HG03108 (cell line): Measurements from ENCODE around the gene FFAR3.

Experiments
- ATAC-seq: cut with Tn5 transposase; IDR thresholded peaks from one replicate; pipeline ENCODE4 v1.9.1; 2021; ENCODE audit warnings: moderate library complexity; ENCODE audit not compliant: unreplicated experiment

FFAR3 gene

DNA sequence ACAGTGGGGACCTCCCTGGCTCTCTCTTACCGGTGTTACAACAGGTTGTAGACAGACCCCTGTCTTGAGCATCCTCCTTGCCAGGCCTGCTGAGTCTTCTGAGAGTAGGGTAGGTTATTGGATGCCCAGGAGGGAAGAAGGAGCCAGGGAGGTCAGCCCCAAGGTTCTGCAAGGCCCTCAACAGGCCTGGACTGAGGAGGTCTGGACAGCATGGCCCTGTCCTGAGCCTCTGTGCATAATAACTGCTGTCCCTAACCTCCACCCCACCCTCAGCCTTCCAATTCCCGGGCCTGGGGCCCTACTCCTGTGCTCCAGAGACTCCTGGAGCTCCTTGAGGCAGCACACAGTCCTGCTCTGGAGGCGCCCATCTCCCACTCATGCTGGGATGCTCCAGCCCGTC lies 28.9 kb upstream of the FFAR3 start:
- ATAC-seq: no peak

DNA sequence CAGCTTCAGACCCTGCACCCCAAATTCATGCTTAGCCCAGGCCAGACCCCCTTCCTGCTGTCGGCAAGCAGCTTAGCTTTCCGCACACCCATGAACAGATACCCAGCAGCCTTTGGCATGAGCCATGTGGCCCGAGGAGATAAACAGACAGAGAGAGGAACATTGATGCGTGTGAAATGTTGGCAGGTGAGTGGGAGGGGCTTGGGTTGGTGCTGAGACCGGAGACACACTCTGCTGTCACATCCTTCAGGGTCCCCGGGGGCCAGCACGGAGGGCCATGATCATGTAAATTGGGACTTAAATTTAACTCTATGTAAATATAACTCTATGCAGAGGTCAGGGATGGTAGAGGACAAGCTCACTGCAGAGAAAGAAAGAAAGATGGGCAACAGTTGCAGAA lies 27.8 kb upstream of the FFAR3 start:
- peak; percentile 55 for ATAC-seq

DNA sequence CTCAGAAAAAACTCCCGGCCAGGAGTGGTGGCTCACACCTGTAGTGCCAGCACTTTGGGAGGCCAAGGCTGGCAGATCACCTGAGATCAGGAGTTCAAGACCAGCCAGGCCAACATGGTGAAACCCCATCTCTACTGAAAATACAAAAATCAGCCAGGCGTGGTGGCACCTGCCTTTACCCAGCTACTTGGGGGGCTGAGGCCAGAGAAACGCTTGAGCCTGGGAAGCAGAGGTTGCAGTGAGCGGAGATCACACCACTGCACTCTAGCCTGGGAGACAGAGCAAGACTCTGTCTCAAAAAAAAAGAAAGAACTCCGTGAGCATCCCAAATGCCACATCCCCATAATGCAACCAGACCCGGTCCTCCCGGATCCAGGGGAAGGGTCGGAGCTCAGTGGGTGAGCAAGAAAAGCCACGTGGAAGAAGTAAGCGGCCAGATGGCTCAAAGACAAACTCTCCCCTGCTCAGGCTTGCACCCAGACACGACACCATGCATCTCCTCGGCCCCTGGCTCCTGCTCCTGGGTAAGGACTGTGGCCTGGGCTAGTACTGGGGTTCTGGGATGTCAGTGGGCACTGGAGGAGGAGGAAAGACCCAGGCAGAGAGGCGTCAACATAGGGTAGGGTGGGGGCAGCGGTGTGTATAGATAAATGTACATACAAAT lies 26.6 kb upstream of the FFAR3 start:
- ATAC-seq: no peak

DNA sequence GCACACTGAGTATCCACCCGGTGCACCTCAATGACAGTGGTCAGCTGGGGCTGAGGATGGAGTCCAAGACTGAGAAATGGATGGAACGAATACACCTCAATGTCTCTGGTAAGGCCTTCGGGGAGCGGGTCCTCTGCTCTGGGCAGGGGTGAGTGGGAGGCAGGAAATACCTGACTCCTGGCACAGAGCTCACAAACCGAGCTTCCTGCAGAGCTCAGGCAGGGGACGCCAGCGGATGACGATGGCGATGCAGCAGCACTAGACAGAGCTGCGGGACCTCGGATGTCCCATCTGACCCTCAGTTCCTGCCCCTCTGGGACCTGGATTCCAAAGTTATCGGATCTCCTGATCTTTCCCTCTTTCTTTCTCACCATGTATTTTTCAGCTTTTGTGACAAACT lies 25.4 kb upstream of the FFAR3 start:
- ATAC-seq: peak; percentile 31

DNA sequence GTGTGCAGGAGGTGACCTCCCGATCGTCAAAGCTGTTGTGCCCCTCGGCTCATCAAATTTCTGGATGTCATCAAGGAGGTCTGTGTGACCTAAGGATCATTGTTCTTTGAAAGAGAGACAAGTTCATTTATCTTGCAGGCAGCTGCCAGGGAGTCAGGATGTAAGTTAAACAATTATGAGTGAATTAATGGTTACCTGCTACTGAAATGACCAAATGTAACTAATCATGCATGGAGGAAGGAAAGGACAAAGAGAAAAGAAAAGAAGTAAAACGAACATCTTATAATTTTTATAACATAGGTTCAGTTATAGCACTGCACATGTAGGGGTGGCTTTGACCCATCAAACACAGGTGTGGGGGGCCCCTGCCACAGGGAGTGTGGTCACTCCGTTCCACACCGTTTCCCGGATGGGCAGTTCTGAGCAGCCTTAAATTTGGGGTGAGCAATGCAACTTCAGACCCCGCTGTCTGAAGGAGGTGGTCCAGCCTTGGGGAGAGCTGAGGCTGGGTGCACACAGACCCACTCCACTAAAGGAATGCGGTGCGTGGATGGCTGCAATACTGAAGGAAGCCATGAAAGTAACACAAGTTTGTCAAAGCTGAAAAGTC lies 24.0 kb upstream of the FFAR3 start:
- ATAC-seq: no peak

DNA sequence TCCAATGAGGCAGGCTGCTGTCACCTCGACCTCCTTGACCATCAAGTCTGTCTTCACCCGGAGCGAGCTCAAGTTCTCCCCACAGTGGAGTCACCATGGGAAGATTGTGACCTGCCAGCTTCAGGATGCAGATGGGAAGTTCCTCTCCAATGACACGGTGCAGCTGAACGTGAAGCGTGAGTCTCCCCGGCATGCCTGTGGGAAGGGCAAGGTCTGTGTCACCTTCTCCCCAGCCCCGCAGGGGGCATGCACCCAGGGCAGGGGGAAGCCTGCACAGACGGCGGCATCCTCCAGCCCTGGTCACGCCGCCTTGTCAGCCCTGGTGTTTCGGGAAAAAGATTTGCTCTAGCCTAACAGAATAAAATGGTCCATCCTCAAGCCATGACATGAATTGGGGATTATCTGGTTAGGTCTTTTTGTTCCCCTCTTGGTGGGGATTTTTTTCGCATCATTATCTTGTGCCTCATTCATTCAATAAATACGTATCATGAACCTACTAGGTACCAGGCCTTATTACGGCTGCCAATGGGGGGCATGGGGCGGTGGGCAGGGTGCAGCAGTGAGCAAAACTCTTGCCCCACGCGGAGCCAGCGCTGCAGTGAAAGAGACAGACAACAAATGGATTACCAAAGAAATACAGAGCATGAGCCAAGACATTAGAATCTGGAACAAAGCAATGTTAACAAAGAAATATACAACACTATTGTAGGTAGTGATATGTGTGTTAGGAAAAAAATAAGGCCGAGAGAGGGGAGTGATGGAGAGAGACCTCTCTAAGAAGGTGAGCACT lies 21.9 kb upstream of the FFAR3 start:
- no peak for ATAC-seq

DNA sequence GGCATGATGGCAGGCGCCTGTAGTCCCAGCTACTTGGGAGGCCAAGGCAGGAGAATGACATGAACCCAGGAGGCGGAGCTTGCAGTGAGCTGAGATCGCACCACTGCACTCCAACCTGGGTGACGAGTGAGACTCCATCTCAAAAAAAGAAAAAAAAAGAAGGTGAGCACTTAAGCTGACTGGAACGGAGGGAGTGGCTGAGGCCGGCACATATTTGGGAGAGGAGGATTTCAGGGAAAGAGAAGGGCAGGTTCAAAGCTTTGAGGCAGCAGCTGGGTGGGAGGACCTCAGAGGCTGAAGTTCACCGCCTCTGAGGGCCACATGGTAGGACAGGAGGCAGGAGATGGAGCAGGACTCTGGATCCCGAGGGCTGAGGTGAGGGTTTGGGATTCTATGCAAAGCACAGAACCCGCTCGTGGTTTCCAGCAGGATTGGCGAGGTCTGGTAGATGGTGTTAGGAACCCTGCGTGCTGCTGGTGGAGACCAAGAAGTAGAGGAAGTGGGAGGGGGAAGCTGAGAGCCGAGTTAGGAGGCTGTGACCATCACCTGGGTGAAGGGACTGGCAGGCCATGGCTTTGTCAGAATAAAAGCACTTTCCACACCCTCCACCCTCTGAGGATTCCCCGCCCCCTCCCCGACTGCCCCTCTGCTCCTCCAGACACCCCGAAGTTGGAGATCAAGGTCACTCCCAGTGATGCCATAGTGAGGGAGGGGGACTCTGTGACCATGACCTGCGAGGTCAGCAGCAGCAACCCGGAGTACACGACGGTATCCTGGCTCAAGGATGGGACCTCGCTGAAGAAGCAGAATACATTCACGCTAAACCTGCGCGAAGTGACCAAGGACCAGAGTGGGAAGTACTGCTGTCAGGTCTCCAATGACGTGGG lies 20.9 kb upstream of the FFAR3 start:
- no peak for ATAC-seq

DNA sequence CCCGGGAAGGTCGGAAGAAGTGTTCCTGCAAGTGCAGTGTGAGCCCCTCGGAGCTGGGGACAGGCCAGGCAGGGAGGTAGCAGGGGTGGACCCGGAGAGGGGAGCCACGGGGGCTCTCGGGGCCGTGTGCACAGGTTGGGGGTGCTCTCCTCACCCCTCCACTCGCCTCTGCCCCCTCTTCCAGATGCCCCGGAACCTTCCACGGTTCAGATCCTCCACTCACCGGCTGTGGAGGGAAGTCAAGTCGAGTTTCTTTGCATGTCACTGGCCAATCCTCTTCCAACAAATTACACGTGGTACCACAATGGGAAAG lies 20.3 kb upstream of the FFAR3 start:
- no peak for ATAC-seq

DNA sequence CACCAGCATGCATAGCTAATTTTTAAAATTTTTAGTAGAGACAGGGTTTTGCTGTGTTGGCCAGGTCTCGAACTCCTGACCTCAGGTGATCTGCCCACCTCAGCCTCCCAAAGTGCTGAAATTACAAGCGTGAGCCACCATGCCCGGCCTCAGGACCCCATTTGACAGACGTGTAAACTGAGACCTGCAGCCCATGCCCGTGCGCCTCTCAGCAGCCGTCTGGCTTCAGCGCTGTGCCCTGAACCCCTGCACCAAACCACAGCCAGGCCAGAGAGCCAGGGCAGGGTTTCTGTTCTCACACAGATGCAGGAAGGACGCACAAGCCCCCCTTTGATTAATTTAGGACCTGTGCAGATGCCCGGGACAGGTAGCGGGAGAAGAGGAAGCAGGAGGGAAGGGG lies 17.8 kb upstream of the FFAR3 start:
- no peak for ATAC-seq

DNA sequence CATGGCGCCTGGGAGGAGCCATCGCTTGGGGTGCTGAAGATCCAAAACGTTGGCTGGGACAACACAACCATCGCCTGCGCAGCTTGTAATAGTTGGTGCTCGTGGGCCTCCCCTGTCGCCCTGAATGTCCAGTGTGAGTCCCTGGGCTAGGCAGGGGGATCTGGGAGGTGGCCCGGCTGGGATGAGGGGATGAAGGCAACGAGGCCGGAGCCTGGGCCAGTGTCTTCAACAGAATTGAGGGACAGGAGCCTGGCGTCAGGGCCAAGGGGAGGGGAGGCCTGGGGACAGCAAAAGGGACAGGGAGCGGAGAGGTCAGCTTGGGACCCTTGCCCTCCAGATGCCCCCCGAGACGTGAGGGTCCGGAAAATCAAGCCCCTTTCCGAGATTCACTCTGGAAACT lies 17.3 kb upstream of the FFAR3 start:
- no peak for ATAC-seq

DNA sequence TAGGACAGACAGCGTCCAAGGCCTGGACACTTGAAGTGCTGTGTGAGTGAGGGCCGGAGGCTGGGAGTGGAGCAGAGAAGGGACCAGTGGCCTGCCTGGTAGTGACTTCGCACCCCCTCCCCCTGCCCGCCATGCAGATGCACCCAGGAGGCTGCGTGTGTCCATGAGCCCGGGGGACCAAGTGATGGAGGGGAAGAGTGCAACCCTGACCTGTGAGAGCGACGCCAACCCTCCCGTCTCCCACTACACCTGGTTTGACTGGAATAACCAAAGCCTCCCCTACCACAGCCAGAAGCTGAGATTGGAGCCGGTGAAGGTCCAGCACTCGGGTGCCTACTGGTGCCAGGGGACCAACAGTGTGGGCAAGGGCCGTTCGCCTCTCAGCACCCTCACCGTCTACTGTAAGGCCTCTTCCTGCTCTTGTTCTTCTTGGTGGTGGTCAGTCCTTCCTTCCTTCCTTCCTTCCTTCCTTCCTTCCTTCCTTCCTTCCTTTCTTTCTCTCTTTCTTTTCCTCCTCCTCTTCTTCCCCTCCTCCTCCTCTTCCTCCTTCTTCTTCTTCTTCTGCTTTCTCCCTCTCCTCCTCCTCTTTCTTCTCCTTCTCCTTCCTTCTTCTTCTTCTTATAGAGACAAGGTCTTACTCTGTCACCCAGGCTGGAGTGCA lies 16.6 kb upstream of the FFAR3 start:
- no peak for ATAC-seq

DNA sequence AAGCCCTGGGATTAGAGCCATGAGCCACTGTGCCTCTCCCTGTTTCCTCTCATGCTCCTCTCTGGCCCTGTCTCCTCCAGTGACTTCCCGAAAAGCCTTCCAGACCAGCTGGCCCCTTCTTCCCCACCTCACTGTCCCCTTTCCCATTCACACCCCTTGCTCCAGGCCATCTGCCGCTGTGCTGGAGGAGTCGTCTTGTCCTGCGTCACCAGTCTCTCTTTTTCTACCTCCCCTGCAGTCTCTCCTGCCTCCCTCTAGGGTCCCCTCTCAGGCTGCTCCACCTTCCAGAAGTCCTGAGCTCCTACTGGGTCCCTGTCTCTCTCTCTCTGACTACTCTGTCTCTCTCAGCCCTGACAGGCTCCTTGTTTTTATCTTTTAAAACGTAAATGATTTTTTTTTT lies 15.8 kb upstream of the FFAR3 start:
- ATAC-seq: no peak

DNA sequence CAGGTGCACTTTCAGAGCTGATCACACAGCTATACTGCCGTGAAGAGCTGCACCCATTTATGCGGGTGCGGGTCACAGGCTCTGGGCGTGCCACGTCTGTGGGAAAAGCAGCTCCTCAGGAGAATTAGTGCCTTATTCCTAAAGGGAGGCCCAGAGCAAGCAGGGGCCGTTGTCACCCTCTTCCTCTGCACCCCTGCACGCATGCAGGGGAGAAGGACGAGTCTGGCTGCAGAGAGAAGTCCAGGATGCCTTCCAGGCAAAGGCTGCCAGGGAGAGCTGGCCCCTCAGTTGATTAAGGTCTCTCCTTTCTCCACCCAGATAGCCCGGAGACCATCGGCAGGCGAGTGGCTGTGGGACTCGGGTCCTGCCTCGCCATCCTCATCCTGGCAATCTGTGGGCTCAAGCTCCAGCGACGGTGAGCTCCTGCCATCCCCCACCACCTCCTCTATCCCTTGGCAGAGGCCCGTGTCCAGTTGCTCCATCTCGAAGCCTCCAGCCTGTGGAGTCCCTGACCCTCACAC lies 13.7 kb upstream of the FFAR3 start:
- no peak for ATAC-seq

DNA sequence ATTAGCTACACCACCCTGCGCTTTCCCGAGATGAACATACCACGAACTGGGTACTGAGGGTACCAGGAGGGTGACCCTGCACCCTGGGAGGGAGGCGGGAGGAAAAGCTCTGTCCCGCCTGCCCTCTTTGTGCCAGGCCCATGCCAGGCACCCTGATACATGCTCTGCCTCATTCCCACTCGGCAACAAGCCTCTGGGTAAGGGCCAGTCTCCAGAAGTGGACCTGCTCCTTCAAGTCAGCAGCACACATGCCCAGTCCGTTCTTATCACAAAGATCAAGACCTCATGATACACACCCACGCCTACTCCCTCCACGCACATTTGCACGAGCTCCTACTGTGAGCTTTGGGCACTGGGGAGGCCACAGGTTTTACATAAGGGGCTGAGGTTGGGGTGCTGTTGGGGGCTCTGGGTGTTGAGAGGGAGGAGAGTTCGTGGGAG lies 12.6 kb upstream of the FFAR3 start:
- no peak for ATAC-seq

DNA sequence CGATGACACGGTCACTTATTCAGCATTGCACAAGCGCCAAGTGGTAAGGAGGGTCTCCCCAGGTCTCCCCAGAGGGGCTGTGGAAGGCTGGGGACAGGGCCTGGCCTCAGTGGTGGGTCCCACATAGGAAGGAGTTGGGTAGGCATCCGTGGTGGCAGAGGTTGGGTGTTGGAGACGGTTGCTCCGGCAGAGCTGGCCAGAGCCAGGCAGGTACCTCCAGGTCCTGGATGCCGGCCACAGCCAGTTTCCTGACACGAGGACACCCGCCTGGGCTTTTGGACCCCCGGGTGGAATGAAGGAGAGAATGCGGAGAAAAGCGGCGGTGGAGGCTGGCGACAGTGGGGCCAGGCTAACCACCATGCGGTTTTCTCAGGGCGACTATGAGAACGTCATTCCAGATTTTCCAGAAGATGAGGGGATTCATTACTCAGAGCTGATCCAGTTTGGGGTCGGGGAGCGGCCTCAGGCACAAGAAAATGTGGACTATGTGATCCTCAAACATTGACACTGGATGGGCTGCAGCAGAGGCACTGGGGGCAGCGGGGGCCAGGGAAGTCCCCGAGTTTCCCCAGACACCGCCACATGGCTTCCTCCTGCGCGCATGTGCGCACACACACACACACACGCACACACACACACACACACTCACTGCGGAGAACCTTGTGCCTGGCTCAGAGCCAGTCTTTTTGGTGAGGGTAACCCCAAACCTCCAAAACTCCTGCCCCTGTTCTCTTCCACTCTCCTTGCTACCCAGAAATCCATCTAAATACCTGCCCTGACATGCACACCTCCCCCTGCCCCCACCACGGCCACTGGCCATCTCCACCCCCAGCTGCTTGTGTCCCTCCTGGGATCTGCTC lies 11.8 kb upstream of the FFAR3 start:
- peak; percentile 26 for ATAC-seq

DNA sequence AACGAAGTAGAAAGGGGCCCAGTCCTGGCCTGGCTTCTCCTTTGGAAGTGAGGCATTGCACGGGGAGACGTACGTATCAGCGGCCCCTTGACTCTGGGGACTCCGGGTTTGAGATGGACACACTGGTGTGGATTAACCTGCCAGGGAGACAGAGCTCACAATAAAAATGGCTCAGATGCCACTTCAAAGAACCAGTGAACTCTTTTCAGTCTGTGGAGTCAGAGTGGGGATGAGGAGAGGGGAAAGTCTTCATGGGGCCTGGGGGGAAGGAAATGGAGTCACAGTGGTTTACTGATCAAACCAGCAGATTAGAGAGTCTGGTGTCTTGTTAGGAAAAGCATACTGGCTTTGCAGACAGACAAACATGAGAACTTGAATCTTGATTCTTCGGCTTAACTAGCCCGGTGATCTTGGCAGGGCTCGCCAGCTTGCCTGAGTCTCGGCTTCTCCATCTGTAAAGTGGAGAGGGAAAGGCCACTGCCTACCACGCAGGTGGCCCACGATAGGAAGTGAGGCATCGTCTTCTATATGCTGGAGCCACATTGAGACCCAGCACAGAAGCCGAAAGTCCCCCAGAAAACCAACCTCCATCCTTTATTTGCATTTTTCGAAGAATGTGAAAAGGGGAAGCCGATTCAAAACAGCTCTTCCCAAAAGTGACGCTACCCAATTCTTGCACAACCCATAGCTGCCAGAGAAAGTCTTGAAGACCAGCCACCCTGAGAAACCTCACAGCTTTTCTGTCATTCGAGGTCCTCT lies 10.9 kb upstream of the FFAR3 start, which contains the start of gene FFAR1:
TSS of gene FFAR1 (plus strand) at position 732 of the 759 bp plus-strand sequence. CDS start 3,650 bp downstream, outside the sequence.
- peak; percentile 57 for ATAC-seq

DNA sequence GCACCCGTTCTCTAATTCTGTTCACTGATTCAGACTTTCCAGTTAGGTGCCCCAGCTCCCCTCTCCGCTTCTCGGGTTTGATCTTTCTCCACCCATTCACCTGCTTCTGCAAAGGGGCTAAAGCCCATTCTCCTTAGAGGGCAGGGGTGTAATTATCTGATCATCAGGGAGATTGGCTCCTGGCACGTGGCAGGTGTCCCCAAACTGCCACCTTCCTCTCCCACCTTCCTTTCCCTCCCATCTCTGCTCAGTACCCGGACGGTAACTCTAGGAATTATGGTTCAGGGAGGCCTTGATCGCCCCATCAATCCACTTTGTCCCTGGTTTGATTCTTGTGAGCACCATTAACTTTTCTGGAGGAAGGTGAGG lies 10.3 kb upstream of the FFAR3 start:
- ATAC-seq: no peak

DNA sequence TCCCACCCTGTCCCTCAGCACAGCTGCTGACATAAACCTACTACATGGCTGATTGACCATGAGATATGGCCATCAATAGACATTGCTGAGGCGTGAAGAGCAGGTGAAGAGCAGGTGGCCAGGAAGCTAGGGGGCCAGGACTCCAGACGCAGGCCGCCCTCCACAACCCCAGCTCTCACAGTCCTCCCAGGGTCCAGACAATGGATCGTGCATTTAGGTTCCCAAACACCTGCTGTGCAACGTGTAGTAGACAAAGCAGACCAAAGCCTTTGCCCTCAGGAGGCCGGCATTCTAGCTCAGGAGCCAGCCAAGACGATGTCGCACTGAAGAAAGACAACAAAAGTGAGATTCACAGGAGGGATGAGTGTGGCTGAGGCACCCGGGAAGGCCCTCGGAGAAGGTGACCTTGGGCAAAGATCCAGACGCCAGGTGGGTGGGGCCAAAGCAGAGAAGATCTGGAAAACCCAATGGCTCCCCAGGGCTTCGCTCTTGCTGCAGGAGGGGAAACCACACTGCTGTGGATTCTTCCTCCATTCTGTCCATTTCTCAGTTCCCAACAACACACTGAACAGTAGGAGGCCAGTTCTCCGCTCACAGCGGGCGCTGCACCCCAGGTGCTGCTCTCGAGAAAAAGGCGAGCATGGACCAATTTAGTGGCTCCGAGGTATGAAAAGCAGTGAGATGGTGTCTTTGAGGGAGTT lies 9.2 kb upstream of the FFAR3 start:
- no peak for ATAC-seq
